Islet precursor cell (in vitro differentiated cells): ENCODE results near the gene MRPL20.
A peak's percentile ranks its signal among the peaks of the same experiment; 100 is the strongest.
"Not testable (repeated sequence)": the region's sequence is repeated elsewhere in the genome, so short reads cannot be mapped to it uniquely, and the experiment has no call there.

Experiments
- DNase-seq: peaks from one replicate; pipeline ENCODE4 v3.0.0-alpha.2; 2018

The MRPL20 gene

GRCh38 chr1:1403653-1404052 is 3.4 kb downstream of the MRPL20 start:
- DNase-seq, result no peak

- DNase-seq, result not testable (repeated sequence)
Observed at GRCh38 chr1:1402901-1403392, 4.1 kb downstream of the MRPL20 start.

GRCh38 chr1:1402072-1402900 is 4.8 kb downstream of the MRPL20 start:
- DNase-seq, result peak; percentile 77

- no peak for DNase-seq
Observed at GRCh38 chr1:1401457-1402010, 5.6 kb downstream of the MRPL20 start.

- no peak for DNase-seq
Observed at GRCh38 chr1:1400576-1401456, 6.3 kb downstream of the MRPL20 start.

- no peak for DNase-seq
Observed at GRCh38 chr1:1399872-1400575, 7.1 kb downstream of the MRPL20 start.

- DNase-seq, result peak; percentile 99
Observed at GRCh38 chr1:1399187-1399871, 7.8 kb downstream of the MRPL20 start, which contains the start of gene CCNL2. Gene CCNL2, minus strand, starts transcription at chr1:1399335. Its CDS starts 29 bp downstream, at chr1:1399306.

GRCh38 chr1:1398677-1399186 is 8.4 kb downstream of the MRPL20 start:
- DNase-seq, result no peak

GRCh38 chr1:1397839-1398523 is 9.1 kb downstream of the MRPL20 start:
- DNase-seq, result no peak

- no peak for DNase-seq
Observed at GRCh38 chr1:1395166-1395565, 11.9 kb downstream of the MRPL20 start.

- no peak for DNase-seq
Observed at GRCh38 chr1:1394116-1394515, 13.0 kb downstream of the MRPL20 start.

- no peak for DNase-seq
Observed at GRCh38 chr1:1393428-1393827, 13.7 kb downstream of the MRPL20 start.

- DNase-seq, result no peak
Observed at GRCh38 chr1:1393014-1393413, 14.1 kb downstream of the MRPL20 start.

- DNase-seq, result no peak
Observed at GRCh38 chr1:1391225-1391624, 15.9 kb downstream of the MRPL20 start.

- no peak for DNase-seq
Observed at GRCh38 chr1:1390675-1391074, 16.4 kb downstream of the MRPL20 start.

GRCh38 chr1:1388078-1388472 is 19.0 kb downstream of the MRPL20 start:
- DNase-seq, result no peak

GRCh38 chr1:1387098-1388077 is 19.7 kb downstream of the MRPL20 start:
- no peak for DNase-seq

GRCh38 chr1:1385931-1386330 is 21.2 kb downstream of the MRPL20 start:
- no peak for DNase-seq

GRCh38 chr1:1385339-1385738 is 21.8 kb downstream of the MRPL20 start:
- not testable (repeated sequence) for DNase-seq

- no peak for DNase-seq
Observed at GRCh38 chr1:1381294-1381693, 25.8 kb downstream of the MRPL20 start.
